ENCODE measurements around the gene FAM20A.

FAM20A gene

GRCh38 chr17:68600931-68601564 is at the start of gene FAM20A:
FAM20A (minus strand) TSS chr17:68601367; CDS start chr17:68600666, 701 bp downstream.
- peak; percentile 78 for DNase-seq

- DNase-seq: no peak
Observed at GRCh38 chr17:68649324-68649723, 48.2 kb upstream of the FAM20A start.

- DNase-seq: no peak
Observed at GRCh38 chr17:68646626-68647526, 45.7 kb upstream of the FAM20A start.

GRCh38 chr17:68642118-68642412 is 40.9 kb upstream of the FAM20A start:
- DNase-seq: no peak

GRCh38 chr17:68641276-68642117 is 40.3 kb upstream of the FAM20A start:
- DNase-seq: no peak

- DNase-seq: no peak
Observed at GRCh38 chr17:68640242-68640989, 39.2 kb upstream of the FAM20A start.

GRCh38 chr17:68634345-68634876 is 33.2 kb upstream of the FAM20A start:
- DNase-seq: no peak

- no peak for DNase-seq
Observed at GRCh38 chr17:68628576-68628957, 27.4 kb upstream of the FAM20A start.

- peak; percentile 84 for DNase-seq
Observed at GRCh38 chr17:68627956-68628575, 26.9 kb upstream of the FAM20A start.

GRCh38 chr17:68624381-68624780 is 23.2 kb upstream of the FAM20A start:
- DNase-seq: no peak

- DNase-seq: no peak
Observed at GRCh38 chr17:68623811-68624210, 22.6 kb upstream of the FAM20A start.

- DNase-seq: no peak
Observed at GRCh38 chr17:68622423-68622822, 21.3 kb upstream of the FAM20A start.

- DNase-seq: no peak
Observed at GRCh38 chr17:68621065-68621464, 19.9 kb upstream of the FAM20A start.

- DNase-seq: no peak
Observed at GRCh38 chr17:68616334-68616733, 15.2 kb upstream of the FAM20A start.

GRCh38 chr17:68614718-68615117 is 13.6 kb upstream of the FAM20A start:
- DNase-seq: no peak

- peak; percentile 86 for DNase-seq
Observed at GRCh38 chr17:68613739-68614298, 12.7 kb upstream of the FAM20A start.

- DNase-seq: no peak
Observed at GRCh38 chr17:68612923-68613292, 11.7 kb upstream of the FAM20A start.

GRCh38 chr17:68612209-68612922 is 11.2 kb upstream of the FAM20A start:
- DNase-seq: no peak

- no peak for DNase-seq
Observed at GRCh38 chr17:68611353-68612208, 10.4 kb upstream of the FAM20A start.

GRCh38 chr17:68610554-68610953 is 9.4 kb upstream of the FAM20A start:
- no peak for DNase-seq

Measured in islet precursor cell (in vitro differentiated cells).